DOHH2 (cell line): ENCODE data around the gene FAM149B1.

Source experiments
- CTCF ChIP-seq: fragments of 200-600 bp; sonication (generic); IDR thresholded peaks from one replicate; pipeline ENCODE4 v1.5.1; 2014; ENCODE audit warnings: antibody characterized with exemption, mild to moderate bottlenecking, low read depth, low read length; ENCODE audit not compliant: poor library complexity, severe bottlenecking
- EZH2phosphoT487 ChIP-seq: fragments of 200-600 bp; sonication (generic); IDR thresholded peaks from 2 replicates; pipeline ENCODE4 v1.6.1; 2017; ENCODE audit warnings: borderline replicate concordance, mild to moderate bottlenecking, antibody characterized with exemption, low read length, moderate library complexity, mixed read lengths

- TF ChIP-seq CTCF (no peak), EZH2phosphoT487 (no peak)
These were observed 79.8 kb downstream of the FAM149B1 start for GRCh38 chr10:73247509-73248258.
